ENCODE results near the gene TLE4.
A peak's percentile ranks its signal among the peaks of the same experiment; 100 is the strongest.

Gene TLE4

DNA sequence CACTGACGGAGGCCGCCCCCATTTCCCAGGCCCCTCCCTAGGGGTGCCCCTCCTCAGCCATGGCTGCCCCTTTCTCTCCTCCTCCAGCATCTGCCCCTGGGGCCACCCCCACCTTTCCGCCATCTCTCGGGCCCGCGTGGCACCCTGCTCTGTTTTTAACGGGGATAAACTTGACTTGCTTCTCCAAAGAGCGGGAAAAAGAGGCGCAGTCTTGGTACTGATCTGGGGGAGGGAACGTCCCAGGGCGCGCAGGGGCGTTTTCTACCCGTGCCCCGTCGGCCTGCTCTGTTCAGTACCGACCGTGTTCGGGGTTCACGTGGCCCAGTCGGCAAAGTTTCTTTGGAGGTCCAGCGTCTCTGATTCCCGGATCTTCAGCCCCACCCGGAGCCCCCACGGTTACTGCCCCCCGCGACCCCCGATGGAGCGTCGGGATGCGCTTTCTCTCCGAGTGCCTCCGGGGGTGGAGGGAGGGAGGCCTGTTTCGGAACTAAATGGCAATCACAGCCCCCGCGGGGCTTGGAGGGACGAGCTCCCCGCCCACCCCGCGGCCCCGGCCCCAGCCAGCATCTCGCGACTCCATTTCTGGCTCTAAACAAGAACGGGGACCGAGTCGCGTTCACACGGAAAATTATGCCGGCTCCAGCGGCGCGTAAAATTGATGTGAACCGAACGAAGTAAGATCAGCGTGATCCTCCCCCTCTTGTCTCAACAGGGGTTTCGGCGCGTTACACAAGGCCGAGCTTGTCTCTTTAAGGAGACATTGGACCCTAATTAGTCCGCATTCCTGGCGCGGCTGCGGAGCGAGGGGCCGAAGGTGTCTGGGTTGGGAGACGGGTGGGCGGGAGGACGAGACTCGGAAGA, 1.1 kb upstream of the TLE4 start:
- DNase-seq (ENCODE audit: low spot score), result peak; percentile 33
- TF ChIP-seq, protein P1, sequence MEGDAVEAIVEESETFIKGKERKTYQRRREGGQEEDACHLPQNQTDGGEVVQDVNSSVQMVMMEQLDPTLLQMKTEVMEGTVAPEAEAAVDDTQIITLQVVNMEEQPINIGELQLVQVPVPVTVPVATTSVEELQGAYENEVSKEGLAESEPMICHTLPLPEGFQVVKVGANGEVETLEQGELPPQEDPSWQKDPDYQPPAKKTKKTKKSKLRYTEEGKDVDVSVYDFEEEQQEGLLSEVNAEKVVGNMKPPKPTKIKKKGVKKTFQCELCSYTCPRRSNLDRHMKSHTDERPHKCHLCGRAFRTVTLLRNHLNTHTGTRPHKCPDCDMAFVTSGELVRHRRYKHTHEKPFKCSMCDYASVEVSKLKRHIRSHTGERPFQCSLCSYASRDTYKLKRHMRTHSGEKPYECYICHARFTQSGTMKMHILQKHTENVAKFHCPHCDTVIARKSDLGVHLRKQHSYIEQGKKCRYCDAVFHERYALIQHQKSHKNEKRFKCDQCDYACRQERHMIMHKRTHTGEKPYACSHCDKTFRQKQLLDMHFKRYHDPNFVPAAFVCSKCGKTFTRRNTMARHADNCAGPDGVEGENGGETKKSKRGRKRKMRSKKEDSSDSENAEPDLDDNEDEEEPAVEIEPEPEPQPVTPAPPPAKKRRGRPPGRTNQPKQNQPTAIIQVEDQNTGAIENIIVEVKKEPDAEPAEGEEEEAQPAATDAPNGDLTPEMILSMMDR (IDR thresholded peaks at IDR 0.05; ENCODE audit: extremely low read depth, insufficient read depth, missing control alignments), result no peak
- in situ Hi-C loops (cut with MboI; ENCODE audit: low pct_unique_long_range_greater_than_20kb, low sequenced_read_pairs, unreplicated experiment), result loop anchor here (25.0 kb wide), 1 partner anchor 558 kb away; no protein-coding TSS in a partner anchor

DNA sequence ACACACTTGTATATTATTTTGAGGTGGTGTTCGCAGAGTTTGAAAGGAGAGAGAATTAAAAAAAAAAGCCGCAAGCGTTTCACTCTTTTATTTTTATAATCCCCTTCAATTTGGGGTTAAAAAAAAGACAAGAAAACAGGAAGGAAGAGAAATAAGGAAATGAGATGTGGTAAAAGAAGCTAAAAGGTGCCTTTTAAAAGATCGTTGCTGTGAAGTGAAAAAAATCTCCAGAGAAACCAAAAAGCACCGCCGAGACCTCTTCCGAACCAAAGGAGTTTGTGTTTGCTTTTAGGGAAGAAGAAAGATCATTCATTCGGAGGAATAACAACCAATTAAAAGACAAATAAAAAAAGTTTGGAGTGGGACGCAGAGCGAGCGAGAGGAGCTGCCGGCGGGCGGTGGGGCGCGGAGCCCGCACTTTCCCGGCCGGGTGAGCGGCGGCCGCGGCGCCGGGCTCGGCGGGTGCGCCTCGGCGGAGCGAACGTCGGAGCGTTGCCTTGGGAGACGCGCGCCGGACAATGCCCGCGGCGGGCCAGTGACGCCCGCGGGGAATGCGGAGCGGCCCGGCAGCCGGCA, 355 bp downstream of the TLE4 start:
- TF ChIP-seq, protein P1 (IDR thresholded peaks at IDR 0.05; ENCODE audit: extremely low read depth, insufficient read depth, missing control alignments), result no peak
- no peak for DNase-seq (ENCODE audit: low spot score)
- in situ Hi-C loops (cut with MboI; ENCODE audit: low pct_unique_long_range_greater_than_20kb, low sequenced_read_pairs, unreplicated experiment), result loop anchor here (25.0 kb wide), 1 partner anchor 560 kb away; no protein-coding TSS in a partner anchor

DNA sequence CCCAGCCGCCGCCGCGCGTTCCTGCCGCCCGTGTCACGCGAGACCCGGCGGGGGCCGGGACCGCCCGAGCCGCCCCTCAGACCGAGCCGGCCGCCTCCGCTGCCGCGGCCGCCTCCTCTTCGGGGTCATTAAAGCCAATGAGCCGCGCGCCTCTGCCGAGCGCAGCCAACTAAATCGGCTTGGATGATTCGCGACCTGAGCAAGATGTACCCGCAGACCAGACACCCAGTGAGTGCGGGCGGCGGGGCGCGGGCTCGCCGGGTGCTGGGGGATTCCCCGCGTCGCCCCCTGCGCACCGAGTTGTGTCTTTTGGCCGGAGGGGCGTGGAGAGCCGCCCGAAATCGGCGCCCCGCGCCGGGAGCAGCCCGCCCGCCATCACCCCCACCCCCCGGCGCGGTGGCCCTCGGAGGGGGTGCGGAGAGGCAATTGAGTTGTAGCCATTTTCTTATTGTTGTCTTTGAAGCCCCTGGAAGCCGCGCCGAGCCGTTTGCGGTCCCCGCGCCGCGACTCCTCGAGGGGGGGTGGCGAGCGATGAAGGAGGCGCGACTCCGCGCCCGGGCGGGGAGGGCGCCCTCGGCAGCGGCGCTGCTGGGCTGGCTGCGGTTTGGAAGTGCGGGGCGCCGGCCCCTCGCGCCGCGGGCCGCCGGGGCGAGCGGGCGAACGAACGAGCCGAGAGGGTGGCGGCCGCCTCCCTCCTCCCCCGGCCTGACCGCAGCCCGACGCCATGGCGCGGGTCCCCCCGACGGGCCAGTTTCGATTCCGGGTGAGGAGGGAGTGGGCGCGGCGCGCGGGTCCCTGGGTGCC, 1.0 kb downstream of the TLE4 start:
- DNase-seq (ENCODE audit: low spot score), result peak; percentile 66
- in situ Hi-C loops (cut with MboI; ENCODE audit: low pct_unique_long_range_greater_than_20kb, low sequenced_read_pairs, unreplicated experiment), result loop anchor here (25.0 kb wide), 1 partner anchor 561 kb away; no protein-coding TSS in a partner anchor
- TF ChIP-seq, protein P1 (IDR thresholded peaks at IDR 0.05; ENCODE audit: extremely low read depth, insufficient read depth, missing control alignments), result peak; percentile 31

DNA sequence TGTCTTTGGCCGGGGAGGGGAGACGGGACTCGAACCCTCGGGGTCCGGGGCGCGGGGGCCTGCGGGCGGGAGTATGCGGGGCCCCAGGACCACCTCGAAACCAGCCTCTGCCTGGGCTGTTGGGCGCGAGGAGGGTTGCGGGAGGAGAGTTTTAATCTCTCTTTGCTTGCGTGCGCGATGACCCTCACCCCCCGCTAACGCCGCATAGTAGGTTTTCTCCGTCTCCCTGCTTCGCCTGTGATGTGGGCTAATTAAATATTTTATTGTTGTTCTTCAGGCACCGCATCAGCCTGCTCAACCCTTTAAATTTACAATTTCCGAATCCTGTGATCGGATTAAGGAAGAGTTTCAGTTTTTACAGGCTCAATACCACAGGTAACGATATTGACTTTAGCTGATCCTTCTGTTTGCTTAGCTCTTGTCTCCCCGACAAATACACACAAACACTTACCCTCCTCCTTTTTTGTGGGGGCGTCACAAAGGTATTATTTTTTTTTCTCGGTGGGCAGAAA, 1.7 kb downstream of the TLE4 start:
- TF ChIP-seq, protein P1 (IDR thresholded peaks at IDR 0.05; ENCODE audit: extremely low read depth, insufficient read depth, missing control alignments), result no peak
- no peak for DNase-seq (ENCODE audit: low spot score)
- in situ Hi-C loops (cut with MboI; ENCODE audit: low pct_unique_long_range_greater_than_20kb, low sequenced_read_pairs, unreplicated experiment), result loop anchor here (25.0 kb wide), 1 partner anchor 561 kb away; no protein-coding TSS in a partner anchor

DNA sequence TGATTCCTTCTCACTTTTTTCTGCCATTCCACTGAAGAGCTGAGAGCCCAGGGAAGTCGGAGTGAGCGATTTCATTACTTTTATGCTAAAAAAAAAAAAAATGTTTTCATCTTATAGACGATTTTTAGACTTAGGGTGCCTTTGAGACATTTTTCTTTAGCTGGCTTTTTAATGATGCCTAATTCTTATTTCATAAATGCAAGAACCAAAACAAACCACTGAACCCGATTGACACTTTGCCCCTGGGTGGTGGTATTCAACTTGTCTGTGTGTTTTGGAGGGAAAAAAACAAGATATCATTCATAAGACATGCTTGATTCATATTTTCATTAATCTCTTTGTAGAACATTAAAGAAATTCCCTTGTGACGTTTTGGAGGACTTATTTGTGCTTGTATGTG, 2.4 kb downstream of the TLE4 start:
- DNase-seq (ENCODE audit: low spot score), result no peak
- in situ Hi-C loops (cut with MboI; ENCODE audit: low pct_unique_long_range_greater_than_20kb, low sequenced_read_pairs, unreplicated experiment), result loop anchor here (25.0 kb wide), 1 partner anchor 562 kb away; no protein-coding TSS in a partner anchor
- TF ChIP-seq, protein P1 (IDR thresholded peaks at IDR 0.05; ENCODE audit: extremely low read depth, insufficient read depth, missing control alignments), result no peak

DNA sequence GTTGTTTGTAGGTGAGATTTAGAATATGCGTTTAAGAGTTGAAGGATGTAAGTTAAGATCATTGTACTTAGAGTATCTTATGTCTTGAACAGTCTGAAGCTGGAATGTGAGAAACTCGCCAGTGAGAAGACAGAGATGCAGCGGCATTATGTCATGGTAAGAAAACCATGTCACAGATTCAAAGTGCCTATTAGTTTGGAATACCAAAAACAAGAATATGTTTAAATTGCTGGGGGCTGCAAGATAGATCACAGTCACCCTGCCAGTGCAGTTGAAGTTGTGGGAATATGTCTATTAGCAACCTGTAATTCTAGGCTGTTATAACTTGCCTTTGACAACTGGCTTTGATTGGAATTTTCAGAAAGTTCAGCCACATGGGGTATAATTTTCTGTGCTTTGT, 3.0 kb downstream of the TLE4 start:
- no peak for DNase-seq (ENCODE audit: low spot score)
- TF ChIP-seq, protein P1 (IDR thresholded peaks at IDR 0.05; ENCODE audit: extremely low read depth, insufficient read depth, missing control alignments), result no peak
- in situ Hi-C loops (cut with MboI; ENCODE audit: low pct_unique_long_range_greater_than_20kb, low sequenced_read_pairs, unreplicated experiment), result loop anchor here (25.0 kb wide), 1 partner anchor 562 kb away; no protein-coding TSS in a partner anchor
